ENCODE measurements around the gene CRLF1.

DNA sequence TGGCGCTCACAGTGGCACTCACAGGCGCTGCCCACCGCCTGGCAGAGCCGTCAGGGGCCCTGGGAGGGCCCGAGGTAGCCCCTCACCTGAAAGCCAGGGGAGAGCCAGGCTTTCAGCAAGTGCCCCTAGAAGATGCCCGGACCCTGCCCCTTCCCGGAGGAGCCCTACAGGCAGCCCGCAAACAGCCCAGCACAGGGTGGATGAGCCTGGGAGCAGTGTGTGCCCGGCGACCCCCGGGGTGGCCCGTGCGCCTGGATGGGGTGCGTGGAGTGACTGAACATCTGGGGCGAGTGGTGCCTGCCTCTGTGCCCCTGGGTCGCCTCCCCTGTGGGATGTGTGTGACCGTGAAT lies 1.4 kb downstream of the CRLF1 start:
- TF ChIP-seq, protein P1, sequence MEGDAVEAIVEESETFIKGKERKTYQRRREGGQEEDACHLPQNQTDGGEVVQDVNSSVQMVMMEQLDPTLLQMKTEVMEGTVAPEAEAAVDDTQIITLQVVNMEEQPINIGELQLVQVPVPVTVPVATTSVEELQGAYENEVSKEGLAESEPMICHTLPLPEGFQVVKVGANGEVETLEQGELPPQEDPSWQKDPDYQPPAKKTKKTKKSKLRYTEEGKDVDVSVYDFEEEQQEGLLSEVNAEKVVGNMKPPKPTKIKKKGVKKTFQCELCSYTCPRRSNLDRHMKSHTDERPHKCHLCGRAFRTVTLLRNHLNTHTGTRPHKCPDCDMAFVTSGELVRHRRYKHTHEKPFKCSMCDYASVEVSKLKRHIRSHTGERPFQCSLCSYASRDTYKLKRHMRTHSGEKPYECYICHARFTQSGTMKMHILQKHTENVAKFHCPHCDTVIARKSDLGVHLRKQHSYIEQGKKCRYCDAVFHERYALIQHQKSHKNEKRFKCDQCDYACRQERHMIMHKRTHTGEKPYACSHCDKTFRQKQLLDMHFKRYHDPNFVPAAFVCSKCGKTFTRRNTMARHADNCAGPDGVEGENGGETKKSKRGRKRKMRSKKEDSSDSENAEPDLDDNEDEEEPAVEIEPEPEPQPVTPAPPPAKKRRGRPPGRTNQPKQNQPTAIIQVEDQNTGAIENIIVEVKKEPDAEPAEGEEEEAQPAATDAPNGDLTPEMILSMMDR (IDR thresholded peaks at IDR 0.05; ENCODE audit: low read depth, low read length): no peak
- TF ChIP-seq EZH2phosphoT487 (IDR thresholded peaks at IDR 0.05; ENCODE audit: low read depth): no peak

All from OCI-LY3 (cell line).